CD4-positive, alpha-beta T cell treated with Interleukin-2 at 100 ng/mL for 4 hours (primary cell): ENCODE measurements around the gene RAB29.

Source experiments
- DNase-seq: peaks from one replicate; pipeline ENCODE4 v3.0.0-alpha.2; 2020; ENCODE audit warnings: low spot score

The RAB29 gene

GRCh38 chr1:205794011-205794730, 18.9 kb upstream of the RAB29 start:
- no peak for DNase-seq

GRCh38 chr1:205792961-205793673, 17.8 kb upstream of the RAB29 start:
- no peak for DNase-seq

DNA sequence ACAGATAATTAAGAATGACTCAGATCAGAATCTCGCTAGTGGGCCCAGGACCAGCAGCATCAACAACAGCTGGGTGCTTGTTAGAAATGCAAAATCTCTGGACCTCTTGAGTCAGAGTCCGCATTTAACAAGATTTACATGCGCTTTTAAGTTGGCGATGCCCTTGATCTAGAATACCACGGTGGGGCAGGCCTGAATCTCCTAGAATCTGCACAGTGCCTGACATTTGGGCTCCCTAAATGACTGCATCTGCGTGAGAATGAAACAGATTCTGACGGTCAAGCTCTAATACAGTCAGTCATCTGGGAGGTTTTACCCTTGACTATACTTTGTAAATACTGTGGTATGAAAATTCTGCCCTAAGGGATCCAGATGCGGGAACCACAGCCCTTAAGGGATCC, 17.2 kb upstream of the RAB29 start:
- no peak for DNase-seq

DNA sequence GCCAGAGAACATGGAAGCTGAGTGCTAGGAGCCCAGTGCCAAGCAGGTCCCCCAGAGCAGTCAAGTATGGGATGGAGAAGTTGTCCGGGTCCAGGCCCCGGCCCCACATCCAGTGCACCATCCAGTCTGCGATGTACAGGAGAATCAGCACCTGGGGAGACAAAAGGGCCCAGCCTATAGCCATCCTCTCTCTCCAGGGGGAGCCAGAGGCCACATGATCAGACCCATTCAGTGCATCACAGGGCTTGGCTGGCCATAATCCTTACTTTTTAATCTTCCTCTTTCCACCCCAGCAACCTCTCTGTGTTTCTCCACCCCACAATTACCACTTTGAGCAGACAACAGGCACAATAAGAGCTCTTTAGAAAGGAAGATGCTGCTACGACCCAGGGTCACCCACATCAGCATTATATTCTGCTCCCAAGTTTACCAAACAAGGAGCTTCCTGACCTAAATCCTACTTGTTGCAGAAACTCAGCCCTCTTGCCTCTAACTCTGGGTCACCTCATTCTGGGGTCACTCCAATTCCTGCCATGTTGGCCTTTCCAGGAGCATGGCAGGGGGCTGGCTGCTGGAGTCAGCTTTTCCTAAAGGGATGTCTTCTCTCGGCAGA, 16.4 kb upstream of the RAB29 start:
- DNase-seq: peak; percentile 66

DNA sequence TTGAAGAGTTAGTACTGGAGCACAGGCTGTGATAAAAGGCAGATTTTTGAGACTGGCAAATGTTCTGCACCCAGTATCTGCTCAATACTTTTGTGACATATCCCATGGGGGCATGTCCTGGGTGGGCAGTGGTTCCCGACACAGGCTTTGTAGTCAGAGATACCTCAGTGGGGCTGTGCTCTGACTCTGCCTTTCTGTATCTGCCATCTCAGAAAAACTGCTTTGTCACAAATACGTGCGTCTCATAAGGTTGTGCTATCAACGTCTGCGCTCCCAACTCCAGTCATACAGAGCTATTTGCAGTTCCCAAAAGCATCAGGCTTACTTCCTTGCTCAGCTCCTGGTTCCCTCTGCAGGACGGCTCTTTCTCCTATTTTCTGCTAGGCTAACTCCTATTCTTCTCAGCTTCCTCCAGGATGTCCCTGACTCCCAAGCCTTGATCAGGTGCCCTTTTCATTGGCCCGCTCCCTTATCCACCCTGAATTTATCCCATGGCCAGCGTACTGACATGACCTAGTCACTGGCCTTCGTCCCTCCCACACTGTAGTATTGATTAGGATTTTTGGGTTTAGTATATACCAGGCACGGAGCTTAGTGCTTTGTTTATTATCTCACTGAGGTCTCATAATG, 12.1 kb upstream of the RAB29 start:
- no peak for DNase-seq

DNA sequence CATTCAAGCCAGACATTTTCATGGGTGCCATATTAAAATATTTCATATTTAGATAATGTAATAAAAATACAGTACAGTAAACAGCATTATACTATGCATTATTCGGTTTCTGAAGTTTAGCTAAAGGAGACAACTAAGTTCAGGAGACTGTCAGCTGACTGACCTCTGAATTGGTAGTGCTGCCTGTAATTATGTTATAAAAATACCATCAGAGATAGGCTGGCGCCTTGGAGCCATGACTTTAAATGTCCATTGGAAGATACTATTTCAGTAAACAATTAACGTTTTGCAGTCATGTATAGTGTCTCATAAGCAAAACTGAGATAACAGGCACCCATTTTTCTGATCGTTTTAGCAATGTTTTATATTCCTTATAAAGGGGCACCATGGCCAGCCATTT, 11.3 kb upstream of the RAB29 start:
- no peak for DNase-seq

GRCh38 chr1:205785446-205785845, 10.2 kb upstream of the RAB29 start:
- DNase-seq: no peak

DNA sequence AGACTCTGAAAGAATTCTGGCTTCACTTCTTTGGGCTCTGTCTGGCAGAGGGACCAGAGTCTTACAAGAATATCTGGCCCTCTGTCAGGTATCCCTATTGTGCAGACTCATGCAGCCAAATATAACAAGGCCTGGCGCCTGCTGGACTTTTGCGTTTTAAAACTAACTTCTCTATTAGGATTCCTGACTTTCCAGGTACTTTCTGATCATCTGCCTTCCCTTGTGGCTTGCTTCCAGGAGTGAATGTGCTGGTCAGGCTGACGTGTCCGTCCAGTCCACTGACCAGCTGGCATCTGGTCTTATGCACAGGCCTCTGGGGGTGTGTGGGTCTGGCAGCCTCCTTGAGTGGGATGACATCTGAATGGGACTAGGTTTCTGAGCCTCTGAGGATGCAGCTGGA, 8.6 kb upstream of the RAB29 start:
- DNase-seq: no peak

GRCh38 chr1:205783433-205783795, 8.1 kb upstream of the RAB29 start:
- DNase-seq: no peak

- DNase-seq: no peak
Observed at GRCh38 chr1:205782627-205783432, 7.5 kb upstream of the RAB29 start.

- no peak for DNase-seq
Observed at GRCh38 chr1:205780335-205780734, 5.1 kb upstream of the RAB29 start.

DNA sequence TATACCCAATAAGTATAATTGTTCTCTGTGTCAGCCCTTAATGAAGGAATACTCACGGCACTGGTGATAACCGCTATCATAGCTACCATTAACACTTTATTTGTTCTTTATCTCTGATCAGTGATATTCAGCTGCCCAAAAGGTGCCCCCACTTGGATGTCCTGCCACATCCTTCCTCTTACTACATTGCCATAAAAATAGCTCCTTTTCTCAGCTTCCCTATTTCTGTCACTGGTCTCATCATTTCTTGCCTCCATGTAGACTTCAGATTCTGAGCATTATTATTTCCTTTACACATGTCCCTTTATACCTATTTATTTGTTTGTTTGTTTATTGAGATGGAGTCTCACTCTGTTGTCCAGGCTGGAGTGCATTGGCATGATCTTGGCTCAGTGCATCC, 2.7 kb upstream of the RAB29 start:
- DNase-seq: no peak

DNA sequence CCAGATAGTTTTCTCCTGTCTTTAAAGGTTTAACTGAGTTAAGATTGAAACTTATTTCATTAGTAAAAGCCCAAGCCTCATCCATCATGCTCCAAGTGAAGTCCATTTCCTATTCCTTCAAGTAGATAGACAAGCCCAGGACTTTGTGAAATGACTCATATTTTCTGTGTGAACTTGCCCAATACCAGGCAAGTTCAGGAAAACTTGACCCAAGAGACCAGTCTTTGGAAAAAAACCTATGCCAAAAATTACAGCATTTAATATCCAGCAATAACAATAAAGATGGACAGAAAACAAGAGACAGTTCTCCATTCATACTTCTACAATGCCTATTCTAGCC, 405 bp upstream of the RAB29 start:
- DNase-seq: no peak

- DNase-seq: peak; percentile 41
Observed at GRCh38 chr1:205774198-205775014, 876 bp downstream of the RAB29 start.

DNA sequence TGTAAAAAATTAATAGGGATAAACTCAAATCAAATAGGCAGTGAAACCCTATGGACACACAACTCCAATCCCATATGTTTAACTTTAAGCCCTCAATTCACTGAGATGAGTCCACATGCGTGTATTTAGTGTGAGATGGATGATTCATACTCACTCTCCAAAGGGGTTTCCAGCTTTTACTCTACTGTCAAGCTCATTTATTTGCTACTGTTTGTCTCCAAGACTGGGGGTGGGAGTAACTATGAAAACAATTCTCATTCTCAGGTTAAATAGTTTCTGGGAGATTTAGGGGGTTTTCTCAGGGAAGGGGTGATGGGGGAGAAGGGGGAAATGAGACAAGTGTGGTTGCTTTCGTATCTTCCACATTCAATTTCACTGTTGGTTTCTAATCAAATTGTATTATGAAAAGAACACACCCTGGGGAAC, 2.7 kb downstream of the RAB29 start:
- DNase-seq: peak; percentile 24

GRCh38 chr1:205770618-205771017, 4.7 kb downstream of the RAB29 start:
- DNase-seq: no peak

GRCh38 chr1:205769641-205770365, 5.5 kb downstream of the RAB29 start:
- no peak for DNase-seq

DNA sequence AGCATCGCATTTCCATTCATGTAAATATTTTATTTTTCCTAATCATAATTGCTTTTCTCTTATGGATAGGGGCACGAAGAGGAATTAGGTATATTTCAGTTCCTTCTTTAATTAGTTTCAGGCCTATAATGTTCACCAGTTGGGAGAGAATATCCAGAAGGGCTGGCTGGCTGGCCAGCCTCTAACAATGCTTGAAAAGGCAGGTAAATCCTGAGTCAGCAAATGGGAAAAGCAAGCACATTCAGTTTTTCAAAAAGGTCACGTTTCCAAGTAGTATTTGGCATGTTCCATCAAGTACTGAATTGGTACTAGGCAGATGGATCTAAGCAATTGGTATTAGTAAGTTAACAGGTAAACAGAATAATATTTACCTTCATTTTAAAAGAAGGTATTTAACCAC, 8.0 kb downstream of the RAB29 start:
- no peak for DNase-seq

GRCh38 chr1:205766570-205766969, 8.7 kb downstream of the RAB29 start:
- DNase-seq: no peak

GRCh38 chr1:205766038-205766437, 9.2 kb downstream of the RAB29 start:
- no peak for DNase-seq

GRCh38 chr1:205764578-205764977, 10.7 kb downstream of the RAB29 start:
- no peak for DNase-seq
